GM18505 (cell line): ENCODE results near the gene FAU.

Experiments used
- ATAC-seq: cut with Tn5 transposase; IDR thresholded peaks from one replicate; pipeline ENCODE4 v1.9.1; 2021; ENCODE audit not compliant: unreplicated experiment
- POLR2A ChIP-seq: IDR thresholded peaks from 4 replicates; pipeline ENCODE4 v1.6.1; 2011; ENCODE audit warnings: borderline replicate concordance; ENCODE audit not compliant: insufficient read depth, insufficient read length; ENCODE audit errors: extremely low read depth

Gene FAU

DNA sequence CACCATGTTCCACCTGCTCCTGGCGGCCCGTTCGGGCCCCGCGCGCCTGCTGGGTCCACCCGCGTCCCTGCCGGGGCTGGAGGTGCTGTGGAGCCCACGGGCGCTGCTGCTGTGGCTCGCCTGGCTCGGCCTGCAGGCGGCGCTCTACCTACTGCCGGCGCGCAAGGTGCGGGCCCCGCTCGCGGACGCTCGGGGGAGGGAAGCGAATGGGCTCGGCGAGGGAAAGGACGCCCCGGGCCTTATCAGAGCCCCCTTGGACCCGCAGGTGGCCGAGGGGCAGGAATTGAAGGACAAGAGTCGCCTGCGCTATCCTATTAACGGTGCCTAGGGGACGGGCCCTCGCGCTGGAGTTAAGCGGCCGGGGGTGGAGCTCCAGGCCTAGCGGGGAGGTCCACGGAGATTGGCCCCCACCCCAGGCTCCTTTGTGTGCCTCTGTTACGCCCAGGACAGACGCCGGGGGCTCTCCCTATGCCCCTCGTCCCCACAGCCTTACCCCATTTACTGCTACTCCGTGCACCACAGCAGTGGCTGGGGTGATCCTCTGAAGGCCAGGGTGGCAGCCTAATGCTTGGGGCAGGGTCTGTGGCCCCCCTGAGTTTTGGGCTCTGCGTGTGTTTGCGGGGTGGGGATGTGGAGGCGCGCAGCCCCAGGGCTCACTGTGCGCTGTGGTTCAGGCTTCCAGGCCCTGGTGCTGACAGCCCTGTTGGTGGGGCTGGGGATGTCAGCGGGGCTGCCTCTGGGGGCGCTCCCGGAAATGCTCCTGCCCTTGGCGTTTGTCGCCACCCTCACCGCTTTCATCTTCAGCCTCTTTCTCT, 9.2 kb downstream of the FAU start:
- no peak for TF ChIP-seq POLR2A
- ATAC-seq, result peak; percentile 37

DNA sequence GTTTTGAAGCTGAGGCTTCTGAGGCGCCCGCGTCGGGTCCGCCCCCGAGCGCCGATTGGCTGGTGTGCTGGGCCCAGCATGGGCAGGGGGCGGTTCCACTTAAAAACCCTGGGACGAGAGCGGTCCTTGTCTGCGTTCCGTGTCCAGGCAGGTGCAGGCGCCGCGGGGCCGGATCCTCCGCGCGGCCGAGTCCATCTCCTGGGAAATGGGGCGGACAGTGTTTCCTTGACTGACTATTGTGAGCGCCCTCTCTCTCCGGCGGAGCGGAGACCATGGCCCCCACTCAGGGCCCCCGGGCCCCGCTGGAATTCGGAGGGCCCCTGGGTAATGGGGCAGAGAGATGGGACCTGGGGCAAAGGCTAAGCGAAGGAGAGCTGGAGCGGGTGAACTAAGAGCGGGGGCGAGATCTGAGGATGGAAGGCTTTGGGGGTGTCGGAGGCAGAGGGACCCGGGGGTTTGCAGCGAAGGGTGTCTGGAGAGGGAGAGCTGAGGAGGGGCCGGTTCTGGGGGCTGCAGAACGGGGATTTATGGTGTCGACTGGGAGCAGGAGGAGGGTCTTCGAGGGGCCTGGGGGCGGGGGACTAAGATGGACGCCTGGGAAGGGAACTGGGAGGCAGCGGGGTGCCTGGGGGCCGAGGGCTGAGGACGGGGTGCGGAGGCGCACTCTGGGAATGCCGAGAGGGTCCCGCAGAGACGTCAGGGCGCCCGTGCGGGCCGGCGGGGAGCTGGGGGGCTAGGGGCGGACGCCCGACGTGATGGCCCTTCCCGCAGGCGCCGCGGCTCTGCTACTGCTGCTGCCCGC, 10.0 kb downstream of the FAU start, which contains the start of gene TM7SF2:
Gene TM7SF2 (plus strand): TSS at position 129 of the 802 bp plus-strand sequence. CDS start 144 bp downstream, at position 273.
- TF ChIP-seq POLR2A, result peak; percentile 96
- ATAC-seq, result peak; percentile 46

DNA sequence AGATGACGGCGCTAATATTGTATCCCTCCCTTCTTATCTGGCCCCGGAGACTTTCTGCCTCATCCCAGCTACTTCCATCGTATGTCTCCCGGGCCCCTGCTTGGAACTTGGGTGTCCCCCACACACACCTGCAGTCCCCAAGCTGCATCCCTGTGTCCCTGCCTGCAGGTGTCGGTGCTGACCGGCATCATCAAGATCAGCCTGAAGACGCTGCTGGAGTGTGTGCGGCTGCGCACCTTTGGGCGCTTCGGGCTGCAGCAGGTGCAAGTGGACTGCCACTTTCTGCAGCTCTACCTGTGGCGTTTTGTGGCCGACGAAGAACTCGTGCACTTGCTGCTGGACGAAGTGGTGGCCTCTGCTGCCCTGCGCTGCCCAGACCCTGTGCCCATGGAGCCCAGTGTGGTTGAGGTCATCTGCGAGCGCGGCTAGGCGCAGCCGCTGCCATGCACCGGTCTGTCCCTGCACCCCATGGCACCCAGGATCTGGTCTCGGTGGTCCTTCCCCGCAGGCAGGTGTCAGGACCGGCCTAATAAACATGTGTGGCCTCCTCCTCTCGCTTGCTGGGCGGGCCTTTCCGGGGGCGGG, 10.7 kb downstream of the FAU start:
- TF ChIP-seq POLR2A, result no peak

DNA sequence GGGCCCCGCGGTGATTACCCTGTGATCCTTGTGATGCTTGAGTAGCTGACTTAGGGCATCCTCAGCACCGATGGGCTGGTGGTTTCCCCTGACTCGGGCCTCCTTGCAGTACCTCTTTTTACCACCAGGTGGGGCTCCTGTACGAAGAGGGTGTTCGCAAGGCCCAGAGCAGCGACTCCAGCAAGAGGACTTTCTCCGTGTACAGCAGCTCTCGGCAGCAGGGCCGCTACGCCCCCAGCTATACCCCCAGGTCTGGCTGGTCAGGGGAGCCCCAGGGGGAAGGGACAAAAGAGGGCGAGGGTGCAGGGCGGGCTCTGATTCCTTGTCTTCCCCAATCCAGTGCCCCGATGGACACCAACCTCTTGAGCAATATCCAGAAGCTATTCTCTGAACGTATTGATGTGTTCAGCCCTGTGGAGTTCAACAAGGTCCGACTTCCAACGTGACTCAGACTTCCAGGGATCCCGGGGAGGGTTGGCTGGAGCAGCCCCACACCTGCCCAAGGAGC, 11.5 kb downstream of the FAU start:
- peak; percentile 7 for TF ChIP-seq POLR2A
- no peak for ATAC-seq

More for the DNA sequence above, 10.7 kb downstream of the FAU start:
- no peak for ATAC-seq

DNA sequence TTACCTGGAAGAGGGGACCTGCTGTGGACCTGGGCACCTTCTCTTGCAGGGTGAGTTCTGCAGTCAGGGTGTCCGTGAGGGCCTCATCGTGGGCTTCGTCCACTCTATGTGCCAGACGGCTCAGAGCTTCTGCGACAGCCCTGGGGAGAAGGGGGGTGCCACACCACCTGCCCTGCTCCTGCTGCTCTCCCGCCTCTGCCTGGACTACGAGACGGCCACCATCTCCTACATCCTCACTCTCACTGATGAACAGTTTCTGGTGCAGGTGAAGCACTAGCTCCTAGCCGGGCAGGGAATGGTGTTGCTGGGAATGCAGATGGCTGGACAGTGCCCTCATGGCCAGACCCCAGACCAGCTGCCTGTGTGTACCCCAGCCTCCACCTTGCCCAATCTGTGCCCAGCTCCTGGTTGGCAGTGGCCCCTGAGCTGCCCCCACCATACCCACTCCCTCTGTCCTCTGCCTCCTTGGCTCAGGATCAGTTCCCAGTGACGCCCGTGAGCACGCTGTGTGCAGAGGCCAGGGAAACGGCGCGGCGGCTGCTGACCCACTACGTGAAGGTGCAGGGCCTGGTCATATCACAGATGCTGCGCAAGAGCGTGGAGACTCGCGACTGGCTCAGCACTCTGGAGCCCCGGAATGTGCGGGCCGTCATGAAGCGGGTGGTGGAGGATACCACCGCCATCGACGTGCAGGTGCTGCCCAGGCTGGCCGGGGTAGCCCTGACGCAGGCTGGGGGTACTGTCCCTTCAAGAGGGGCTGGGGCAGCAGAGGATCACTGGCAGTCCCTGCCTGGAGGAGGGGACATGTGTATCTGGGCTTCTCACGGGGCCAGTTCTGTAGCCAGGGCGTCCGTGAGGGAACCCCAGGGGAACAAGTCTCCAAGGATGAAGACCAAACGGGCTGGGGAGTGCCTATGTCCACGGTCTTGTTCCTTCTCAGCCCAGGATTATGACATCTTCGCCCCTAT, 12.4 kb downstream of the FAU start:
- peak; percentile 9 for TF ChIP-seq POLR2A
- ATAC-seq, result no peak

DNA sequence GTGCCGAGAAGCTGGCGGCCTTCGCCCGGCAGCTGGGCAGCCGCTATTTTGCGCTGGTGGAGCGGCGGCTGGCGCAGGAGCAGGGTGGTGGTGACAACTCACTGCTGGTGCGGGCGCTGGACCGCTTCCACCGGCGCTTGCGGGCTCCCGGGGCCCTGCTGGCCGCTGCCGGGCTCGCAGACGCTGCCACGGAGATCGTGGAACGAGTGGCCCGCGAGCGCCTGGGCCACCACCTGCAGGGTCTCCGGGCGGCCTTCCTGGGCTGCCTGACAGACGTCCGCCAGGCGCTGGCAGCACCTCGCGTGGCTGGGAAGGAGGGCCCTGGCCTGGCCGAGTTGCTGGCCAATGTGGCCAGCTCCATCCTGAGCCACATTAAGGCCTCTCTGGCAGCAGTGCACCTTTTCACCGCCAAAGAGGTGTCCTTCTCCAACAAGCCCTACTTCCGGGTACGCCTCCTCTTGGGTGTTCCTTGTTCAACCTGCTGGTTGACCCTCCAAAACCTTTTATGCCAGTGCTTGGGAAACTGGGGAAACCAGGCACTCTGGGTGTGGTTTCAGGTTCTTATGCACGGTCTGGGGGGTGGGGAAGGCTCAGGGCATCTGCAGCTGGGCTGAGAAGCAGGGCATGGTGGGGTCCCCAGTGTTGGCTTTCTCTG, 13.3 kb downstream of the FAU start:
- ATAC-seq, result no peak
- no peak for TF ChIP-seq POLR2A

DNA sequence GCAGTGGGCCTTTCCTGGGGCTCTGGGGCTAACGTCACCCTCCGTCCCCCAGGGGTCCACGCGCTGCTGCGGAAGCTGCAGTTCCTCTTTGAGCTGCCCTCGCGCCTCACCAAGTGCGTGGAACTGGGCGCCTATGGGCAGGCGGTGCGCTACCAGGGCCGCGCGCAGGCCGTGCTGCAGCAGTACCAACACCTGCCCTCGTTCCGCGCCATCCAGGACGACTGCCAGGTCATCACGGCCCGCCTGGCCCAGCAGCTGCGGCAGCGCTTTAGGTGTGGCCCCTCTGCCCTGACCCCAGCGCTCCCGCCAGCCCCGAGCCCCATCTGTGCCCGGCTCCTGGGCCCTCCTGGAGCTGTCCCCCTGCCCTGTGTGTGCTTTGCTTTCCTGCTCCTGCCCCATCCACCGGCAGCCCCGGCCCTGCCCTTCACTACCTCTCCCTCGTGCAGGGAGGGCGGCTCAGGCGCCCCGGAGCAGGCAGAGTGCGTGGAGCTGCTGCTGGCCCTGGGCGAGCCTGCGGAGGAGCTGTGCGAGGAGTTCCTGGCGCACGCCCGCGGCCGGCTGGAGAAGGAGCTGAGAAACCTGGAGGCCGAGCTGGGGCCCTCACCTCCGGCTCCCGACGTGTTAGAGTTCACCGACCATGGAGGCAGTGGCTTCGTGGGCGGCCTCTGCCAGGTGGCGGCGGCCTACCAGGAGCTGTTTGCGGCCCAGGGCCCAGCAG, 14.0 kb downstream of the FAU start:
- no peak for ATAC-seq
- TF ChIP-seq POLR2A, result no peak

DNA sequence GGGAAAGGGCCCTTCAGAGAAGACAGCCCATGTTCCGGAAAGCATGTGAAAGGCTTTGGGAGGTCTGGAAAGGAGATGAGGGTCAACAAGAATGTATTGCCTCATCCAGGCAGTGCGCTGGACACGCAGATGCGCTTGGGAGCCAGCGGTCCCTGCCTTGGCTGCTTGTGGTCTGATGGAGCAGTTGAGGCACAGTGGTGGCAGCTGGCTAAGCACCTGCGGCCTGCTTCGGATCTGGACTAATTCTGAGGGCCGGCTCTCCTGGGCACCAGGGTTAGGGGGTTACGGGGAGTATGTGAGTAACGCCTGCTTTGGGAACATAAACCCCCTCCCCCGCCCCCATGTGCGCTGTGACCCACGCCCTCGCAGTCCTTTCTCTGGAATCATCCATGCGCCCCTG, 14.9 kb downstream of the FAU start:
- TF ChIP-seq POLR2A, result no peak

DNA sequence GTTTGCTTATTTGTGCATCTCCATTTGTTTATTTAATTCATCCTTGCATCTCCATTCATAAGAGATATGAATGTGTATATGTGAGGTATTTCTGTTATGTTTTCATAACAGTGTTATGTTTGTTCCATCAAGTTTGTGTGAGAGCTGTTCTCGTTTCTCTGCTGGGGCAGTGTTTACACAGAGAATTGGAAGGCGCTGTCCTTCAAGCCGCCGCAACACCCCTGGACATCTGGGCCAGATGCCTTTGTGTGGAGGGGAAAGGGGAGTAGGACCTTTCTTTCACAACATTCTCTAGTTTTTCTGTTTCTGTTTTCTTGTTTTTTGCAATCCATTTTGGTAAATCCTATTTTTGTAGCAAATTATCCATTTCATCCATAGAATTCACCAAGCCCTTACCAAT, 17.3 kb downstream of the FAU start:
- no peak for TF ChIP-seq POLR2A
- no peak for ATAC-seq

More for the DNA sequence above, 14.9 kb downstream of the FAU start:
- no peak for ATAC-seq

DNA sequence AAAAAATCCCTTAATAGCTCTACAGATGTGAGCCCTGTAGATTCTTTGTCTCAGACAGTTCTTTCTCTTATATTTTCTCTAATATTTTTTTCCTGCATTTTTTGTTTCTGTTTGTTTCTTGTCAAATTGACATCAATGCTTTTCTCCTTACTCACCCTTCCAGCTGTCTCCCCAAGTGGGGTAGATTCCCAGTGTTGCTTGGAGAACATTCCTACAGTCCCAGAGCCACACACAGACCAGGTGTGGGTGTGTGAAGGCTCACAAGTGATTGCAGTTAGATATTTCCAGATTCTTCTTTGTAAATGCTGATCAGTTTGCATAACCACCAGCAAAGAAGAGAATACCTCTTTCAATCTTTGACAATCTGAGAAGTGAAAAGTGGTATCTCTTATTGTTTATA, 18.5 kb downstream of the FAU start:
- ATAC-seq, result no peak
- no peak for TF ChIP-seq POLR2A
